GM18519 (cell line): ENCODE results near the gene CORO2A.
"Not testable (repeated sequence)": the region's sequence is repeated elsewhere in the genome, so short reads cannot be mapped to it uniquely, and the experiment has no call there.

Experiments
- ATAC-seq: cut with Tn5 transposase; IDR thresholded peaks from one replicate; pipeline ENCODE4 v1.9.1; 2021; ENCODE audit warnings: mild to moderate bottlenecking, moderate library complexity; ENCODE audit not compliant: unreplicated experiment, low FRiP score

The CORO2A gene

DNA sequence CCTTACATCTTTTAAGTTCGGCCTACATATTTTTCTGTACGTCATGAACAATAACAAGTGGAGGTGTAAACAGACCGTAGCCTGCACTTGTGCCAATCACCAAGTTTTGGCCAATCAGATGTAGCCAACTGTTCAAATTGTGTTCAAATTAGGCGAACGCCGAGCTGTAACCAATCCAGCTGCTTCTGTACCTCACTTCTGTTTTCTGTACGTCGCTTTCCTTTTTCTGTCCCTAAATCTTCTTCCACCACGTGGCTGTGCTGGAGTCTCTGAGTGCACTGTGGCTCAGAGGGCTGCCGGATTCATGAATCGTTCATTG, 99.9 kb downstream of the CORO2A start:
- ATAC-seq = no peak

DNA sequence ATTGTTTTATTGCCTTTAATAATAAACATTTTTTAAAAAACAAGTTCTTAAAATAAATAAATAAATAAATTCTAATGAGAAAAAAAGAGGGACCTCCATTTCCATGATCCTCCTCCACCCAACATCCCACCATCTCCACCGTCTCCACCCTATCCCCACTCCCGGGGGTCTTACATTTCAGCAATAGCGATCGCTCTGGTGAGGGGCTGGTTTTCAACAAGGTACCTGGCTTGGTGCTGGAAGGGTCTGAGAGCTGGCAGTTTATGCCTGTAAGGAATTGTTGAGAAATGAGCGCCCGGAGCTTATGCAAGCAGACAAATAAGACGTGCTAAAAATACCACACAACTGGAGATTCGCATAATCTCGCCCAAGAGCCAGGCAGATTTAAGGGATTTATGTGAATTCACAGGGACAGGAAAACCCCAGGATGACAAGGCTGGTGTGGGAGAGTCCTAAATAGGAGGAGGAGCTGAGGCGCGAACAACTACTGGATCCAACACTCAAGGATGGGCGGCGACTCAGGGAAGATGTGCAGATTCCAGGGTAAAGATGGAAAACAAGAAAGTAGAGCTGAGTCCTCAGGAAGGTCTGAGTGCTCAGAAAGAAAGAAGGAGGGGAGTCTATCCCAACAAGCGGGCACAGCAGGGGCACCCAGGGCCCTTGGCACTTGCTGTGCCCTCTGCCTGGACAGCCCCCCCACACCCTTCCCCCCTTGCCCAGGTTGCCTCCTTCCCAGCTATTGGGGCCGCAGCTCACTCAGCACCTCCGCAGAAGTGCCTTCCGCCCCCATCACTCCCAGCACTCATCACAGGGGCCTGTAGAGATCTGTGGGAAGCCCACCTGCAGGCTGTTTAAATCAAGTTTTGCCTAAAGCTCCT, 100.5 kb downstream of the CORO2A start:
- no peak for ATAC-seq

DNA sequence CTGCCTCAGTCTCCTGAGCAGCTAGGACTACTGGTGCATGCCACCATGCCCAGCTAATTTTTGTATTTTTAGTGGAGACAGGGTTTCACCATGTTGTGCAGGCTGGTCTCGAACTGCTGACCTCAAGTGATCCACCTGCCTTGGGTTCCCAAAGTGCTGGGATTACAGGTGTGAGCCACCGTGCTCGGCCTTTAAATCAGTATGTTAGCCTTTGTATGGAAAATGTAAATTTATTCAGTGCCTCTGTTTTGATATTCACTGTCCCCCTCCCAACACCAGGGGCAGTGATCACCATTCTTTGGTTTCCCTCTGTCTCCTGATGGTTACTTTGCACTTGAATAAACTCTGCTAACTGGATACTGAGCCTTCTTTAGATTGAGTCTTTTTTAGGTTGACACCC, 101.8 kb downstream of the CORO2A start:
- ATAC-seq = not testable (repeated sequence)

DNA sequence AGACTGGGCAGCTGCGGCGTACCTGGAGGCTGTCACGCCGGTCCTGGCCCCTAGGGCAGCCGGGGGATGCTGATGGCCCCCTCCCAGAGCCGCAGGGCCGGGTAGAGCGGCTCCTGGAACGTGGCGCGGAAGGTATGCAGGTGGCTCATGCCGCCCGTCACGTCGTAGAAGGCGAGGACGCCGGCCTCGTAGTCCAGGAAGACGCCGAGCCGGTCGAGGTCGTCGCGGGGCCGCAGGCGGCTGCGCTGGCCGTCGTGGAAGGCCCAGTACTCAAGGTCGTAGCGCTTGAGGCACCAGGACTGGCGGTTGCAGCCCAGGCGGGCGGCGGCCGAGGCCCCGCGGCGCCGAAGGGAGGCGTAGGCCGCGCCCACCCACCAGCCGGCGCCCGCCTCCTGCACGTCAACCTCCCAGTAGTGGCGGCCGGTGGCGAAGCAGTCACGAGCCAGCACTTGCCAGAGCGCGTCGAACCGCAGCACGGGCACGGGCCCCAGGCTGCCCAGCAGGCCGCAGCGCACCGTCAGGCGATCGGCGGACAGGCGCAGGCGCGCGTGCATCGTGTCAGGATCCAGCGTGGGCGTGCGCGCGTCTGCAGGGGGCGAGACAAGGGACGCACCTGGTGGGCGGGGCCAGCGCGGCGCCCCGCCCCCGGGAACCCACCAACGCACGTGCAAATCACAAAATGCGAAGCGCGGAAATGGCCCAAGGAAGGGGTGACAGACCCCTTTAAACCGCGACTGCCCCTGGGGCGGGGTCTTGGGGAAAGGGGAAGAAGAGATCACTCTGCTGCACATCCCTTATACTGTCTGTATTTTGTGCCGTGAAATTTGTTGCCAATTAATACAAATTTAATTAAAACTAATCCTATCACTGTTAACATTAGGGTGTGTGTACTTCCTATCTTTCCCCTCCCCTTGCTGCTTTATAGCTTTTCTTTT, 104.8 kb downstream of the CORO2A start:
- ATAC-seq = no peak

DNA sequence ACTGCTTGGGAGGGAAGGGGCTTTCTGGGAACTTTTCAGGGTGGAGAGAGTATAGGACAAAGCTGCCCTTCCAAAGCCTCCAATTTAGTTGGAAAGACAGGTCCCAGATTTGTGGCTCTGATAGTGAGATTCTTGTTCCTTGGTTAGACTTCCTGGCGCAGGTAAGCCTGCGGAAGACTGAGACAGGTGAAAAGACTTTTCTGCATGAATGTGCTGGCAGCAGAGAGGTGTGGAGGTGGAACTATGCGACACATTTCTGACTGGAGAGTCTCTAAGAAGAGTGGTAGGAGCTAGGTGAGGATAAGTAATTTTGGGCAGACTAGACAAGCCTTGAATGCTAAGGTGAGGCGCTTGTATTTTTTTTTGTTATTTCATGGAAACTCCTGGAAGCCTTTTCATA, 106.0 kb downstream of the CORO2A start:
- ATAC-seq = no peak

DNA sequence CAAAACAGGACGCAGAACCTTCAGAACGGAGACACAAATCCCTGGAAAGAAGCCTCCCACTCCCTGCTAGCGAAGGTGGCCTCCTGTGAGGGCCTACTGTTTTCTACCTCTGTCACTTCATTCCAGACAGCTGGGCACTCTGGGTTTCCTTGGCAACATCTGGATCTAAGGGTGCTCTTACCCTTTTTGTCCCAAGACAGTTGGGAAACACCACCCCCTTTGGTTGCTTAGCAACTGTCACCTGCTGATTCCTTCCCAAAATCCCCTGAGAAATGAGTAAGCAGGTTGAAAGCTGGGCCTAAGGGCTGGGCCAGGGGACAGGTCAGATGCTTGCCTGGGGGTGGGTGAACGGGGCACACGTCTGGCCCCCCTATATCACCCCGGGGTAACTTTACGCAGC, 106.5 kb downstream of the CORO2A start:
- no peak for ATAC-seq

DNA sequence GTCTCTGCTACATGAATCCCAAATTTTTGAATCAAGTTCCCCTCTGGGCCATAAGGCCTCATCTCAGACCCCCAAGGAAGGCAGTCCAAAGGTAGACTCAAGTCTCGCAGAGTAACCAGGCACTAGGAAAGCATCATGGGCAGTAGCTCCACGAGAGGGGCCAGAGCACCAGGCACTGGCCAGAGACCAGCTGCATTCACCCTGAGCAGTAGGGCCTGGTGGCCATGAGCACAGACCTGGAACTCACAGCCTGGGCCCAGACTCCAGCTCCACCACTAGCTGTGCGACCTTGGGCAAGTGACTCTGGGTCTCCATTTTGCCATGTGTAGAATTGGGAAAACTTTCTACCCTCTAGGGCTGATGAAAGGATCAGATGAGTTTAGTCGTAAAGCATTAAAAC, 107.4 kb downstream of the CORO2A start:
- ATAC-seq = no peak

DNA sequence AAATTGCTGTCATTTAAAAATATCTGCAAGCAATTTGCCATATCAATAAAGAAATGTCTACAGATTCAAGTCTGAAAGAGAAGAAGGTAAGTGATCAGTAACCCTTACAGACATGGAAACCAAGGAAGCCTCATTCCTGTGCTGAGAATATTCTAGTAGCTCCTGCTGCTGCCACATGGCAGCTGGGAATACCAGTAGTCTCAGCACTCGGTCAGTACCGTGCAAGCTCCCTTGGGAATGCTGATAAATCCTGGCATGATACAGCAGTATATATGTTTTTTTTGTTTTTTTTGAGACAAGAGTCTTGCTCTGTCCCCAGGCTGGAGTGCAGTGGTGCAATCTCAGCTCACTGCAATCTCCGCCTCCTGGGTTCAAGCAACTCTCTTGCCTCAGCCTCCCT, 108.0 kb downstream of the CORO2A start:
- ATAC-seq = no peak

DNA sequence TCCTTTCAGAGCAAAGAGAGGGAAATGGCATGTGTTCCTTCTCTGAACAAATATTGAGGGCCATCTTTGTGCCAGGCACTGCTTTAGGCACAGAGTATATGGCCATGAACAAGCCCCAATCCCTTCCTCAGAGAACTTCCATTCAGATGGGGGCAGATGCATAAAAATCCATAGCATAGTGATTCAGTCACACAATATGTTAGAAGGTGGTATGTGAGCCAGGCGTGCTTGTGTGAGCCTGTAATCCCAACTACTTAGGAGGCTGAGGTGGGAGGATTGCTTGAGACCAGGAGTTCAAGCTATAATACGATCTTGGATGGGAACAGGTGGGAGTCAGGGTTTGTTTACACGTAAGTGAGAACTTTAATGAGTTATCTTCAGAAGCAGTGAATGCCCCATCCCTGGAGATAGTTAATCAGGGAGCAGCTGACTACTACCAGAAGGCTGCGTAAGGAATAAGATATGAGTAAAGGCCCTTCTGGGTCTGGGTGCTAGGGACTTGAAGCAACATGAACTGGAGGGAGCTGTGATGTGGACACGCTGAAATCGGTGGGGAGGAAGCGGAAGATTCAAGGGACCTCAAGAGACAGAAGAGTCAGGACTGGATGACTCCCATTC, 108.8 kb downstream of the CORO2A start:
- no peak for ATAC-seq

DNA sequence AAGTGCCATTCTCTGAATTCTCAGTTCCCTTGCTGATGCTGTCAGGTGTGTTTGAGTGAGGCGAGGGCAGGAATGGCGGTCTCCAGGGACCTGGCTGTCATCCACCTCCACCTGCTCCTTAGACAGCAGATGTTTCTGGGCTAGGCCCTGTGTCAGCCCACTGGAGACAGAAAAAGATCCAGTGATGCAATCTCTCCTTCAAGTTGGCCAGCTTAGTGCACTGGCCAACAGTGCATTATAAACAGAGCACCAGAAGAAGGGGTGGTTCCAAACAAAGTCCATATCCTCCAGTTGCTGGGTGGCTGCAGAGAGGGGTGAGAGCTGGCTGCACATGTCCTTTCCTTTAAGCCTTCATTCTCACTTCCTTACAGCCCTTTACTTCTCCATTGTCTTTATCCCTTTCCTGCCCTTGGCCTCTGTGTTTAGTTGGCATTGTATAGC, 109.4 kb downstream of the CORO2A start:
- ATAC-seq = no peak

DNA sequence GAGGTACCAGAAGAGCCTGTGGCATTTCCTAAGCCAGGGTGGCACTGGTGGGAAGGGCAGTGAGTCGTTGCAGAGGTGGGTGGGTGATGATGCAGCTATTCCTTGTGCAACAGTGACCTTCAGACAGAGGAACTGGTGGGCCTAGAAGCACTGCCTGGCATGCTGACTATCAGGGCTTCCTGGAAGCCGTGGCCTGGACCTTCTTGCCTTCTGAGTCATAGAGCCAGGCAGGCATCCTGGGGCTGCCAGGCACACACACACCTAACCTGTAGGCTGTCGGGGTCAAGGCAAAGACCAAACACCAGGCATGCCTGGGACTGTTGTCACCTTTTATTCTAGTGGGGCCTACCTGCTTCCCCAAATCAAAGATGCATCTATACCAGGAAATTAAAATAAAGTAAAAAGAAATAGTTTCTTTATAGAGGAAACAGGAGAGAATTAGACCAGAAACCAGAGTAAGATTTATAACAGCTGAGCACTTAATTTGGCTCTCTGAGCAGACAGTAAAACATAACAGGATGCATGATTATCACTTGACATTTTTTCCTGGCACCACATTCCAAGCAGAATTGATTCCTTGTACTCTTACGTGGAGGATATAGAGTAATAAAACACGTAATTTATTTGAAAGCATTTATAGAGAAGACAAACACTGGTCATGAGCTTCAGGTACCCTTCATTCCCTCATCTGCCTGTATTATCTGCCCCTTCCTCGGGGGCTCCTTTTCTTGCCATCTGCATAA, 110.8 kb downstream of the CORO2A start:
- ATAC-seq = no peak

DNA sequence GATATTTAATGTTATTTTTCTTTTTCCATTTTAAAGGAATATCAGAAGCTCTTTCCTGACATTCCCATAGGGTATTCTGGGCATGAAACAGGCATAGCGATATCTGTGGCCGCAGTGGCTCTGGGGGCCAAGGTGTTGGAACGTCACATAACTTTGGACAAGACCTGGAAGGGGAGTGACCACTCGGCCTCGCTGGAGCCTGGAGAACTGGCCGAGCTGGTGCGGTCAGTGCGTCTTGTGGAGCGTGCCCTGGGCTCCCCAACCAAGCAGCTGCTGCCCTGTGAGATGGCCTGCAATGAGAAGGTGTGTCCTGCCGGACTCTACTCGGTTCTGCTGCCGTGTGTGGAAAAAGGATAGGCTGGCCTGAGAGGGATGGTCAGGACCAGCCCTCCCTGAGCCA, 111.7 kb downstream of the CORO2A start:
- ATAC-seq = no peak

DNA sequence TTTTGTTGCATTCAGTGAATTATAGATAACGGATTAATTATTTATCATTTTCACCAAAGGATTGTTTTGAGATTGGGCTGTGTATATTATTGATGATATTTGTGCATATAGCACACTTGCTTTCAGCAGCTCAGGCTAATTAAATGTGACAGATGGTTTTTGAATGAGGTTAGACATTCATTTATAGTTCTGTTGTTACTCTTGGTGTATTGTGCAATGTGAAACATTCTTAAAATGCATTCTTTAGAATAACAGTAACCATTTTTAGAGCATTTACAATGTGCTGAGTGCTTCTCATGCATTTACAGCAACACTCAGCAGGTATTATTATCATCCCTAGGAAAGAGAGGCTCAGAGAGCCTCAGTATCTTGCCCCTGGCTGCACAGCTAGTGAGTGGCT, 112.1 kb downstream of the CORO2A start:
- no peak for ATAC-seq

DNA sequence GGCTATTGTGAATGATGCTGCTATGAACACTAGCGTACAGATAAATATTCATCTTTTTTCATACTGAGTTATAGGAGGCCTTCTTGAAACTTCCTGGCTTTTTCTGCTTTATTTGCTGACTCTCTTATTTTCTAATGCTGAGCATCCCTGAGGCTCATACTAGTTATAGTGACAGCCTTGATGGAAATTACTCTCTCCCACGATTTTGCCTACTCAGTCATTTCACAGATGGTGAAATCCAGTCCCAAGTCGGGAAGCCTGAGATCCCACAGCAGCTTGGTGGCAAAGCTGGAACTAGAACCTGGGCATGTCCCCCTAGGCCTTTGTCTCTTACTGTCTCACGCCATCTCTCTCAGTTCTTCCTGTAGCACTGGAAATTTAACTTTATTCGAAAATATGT, 113.5 kb downstream of the CORO2A start:
- no peak for ATAC-seq

DNA sequence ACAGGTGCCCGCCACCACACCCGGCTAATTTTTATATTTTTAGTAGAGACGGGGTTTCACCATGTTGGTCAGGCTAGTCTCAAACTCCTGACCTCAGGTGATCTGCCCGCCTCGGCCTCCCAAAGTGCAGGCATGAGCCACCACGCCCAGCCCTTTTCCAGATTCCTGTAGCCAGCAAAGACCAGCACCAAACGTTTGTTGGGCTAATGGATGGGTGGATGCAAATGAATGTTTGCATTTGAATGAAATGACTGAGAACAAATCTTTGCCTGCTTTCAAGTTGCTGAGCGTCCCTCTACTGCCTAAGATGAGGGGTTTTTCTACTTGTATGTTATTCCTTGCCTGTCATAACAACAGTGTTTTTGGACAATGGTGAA, 115.9 kb downstream of the CORO2A start:
- ATAC-seq = not testable (repeated sequence)

DNA sequence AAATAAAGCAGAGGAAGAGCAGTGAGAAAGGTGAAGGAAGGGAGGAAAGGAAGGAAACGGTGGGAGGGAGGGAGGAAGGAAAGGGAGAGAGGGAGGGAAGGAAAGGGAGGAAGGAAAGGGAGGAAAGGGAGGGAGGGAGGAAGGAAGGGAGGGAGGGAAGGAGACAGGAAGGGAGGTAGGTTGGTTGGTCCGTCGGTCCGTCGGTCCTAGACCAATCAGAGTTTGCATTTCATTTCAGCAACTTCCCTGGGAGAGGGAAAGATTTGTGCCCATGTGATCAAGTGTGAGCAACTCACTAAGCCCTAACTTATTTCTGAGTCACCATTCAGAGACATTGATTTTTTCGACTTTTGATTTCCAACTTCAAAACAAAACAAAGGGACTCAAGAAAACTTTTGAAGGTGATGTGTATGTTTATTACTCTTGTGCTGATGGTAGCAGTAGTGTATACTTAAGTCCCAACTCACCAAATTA, 117.1 kb downstream of the CORO2A start:
- no peak for ATAC-seq

DNA sequence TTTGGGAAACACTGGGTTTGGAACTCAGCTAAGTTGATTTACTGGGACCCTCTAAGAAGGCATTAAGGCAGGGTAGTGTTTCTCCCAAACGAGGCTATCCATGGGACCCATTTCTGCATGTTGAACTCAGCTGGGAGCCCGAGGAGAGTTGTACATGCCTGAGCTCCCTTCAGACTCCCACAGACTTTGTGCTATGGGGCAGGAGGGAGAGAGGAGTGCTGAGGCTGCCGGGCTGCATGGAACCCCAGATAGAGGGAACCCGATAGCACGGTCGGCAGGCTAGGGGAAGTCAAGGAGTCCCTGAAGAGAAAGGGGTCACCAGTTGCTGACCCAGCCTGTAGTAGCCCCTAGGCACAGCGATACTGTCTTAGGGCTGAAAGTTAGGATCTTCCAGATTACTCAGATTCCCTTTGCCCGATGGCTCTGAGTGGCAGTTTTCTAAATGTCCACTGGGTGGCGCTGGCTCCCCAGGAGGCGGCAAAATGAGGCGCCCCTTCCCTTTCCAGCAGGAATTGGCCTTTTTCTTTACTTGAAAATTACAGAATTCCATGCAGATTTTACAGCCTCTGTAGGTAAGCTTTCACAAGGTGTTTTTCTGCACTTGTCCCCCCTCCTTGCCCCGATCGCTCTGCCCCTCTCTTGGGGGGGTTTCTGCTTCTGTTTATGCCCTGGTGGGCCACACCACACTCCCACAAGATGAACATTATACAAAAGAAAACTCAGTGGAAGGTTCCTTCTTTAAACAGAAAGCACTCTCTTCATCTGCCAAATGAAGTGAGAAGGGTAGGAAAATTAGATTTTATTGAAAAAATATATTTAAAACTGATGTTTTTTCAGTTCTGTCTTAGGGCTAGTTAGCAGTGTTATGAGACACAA, 118.1 kb downstream of the CORO2A start:
- no peak for ATAC-seq

DNA sequence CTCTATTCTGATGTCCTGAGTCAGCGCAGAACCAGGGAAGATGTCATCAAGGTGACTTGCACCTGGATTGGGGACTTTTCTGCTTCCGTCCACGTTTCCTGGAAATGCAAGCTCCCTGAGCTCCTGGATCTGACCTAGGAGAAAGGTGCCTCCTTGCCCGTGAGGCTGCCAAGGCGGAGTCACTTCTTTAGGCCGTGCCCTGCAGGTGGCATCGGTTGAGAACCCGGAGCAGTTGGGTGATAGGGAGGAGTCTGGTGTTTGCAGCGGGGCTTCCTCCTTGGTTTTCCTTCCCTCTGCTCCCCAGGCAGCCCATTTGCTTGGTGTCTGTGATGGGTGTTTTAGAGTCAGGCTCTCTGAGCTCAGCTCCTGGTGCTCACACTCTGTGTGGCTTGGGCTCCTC, 120.7 kb downstream of the CORO2A start:
- ATAC-seq = no peak
